HCT116 (cell line): ENCODE results near the gene RNF130. TPM values are rescaled to one million over a fixed set of nuclear protein-coding genes. Genes with fewer than 3 reads are reported as not detected.

Experiments used
- ATAC-seq: fragments of 200-7000 bp; cut with Tn5 transposase; 2 replicates; pipeline ENCODE4 v1.9.1; 2020; ENCODE audit warnings: mild to moderate bottlenecking, moderate library complexity
- BruUV-seq: library from RNA; stranded (reverse); fragments of 400-500 nt; replicated peaks from 2 replicates; lab custom pipeline; 2021; lab: Mats Ljungman, UMichigan
- CTCF ChIA-PET: fragments of 300-600 bp; sonication (Branson Sonifier 250); formaldehyde crosslinking; loops from one replicate; lab custom pipeline; 2021; ENCODE audit warnings: antibody characterized with exemption; lab: Charles Lee
- POLR2A ChIA-PET: fragments of 300-600, 350-600 bp; sonication (Branson Sonifier 250); formaldehyde crosslinking; loops from one replicate; lab custom pipeline; 2021; ENCODE audit warnings: antibody characterized with exemption; lab: Charles Lee
- RAD21 ChIA-PET, 2 experiments: fragments of 300-600 bp; sonication (Branson Sonifier 250); formaldehyde crosslinking; loops; one replicate each; lab custom pipeline; 2023; ENCODE audit warnings: low total read pairs in 2 of 2; ENCODE audit not compliant: uncharacterized antibody in 2 of 2, unreplicated experiment in 2 of 2, low non-redundant PET in 1 of 2; lab: Charles Lee
- DNase-seq: peaks from one replicate; pipeline ENCODE4 v3.0.0-alpha.2; 2010; ENCODE audit warnings: low read depth, low spot score
- H2AFZ ChIP-seq: fragments of 200-600 bp; shearing (Covaris generic), sonication (generic); 2 replicates; pipeline ENCODE4 v1.6.1; 2017; ENCODE audit warnings: low read depth, mixed run types, mixed read lengths, antibody characterized with exemption, low read length; ENCODE audit not compliant: poor library complexity, severe bottlenecking
- H3K27ac ChIP-seq: 2 replicates; pipeline ENCODE4 v1.5.1; 2012; ENCODE audit warnings: low read depth, low read length
- H3K27me3 ChIP-seq: fragments of 200-600 bp; sonication (generic); 2 replicates; pipeline ENCODE4 v1.6.1; 2016; ENCODE audit warnings: mixed run types, low read length, mixed read lengths; ENCODE audit not compliant: insufficient read depth
- H3K36me3 ChIP-seq, 2 experiments: fragments of 200-500 bp in 1 of 2; fragments of 200-600 bp in 1 of 2; sonication (Bioruptor generic) in 1 of 2; sonication (generic) in 1 of 2; 2 replicates each; pipeline versions ENCODE4 v1.5.1 to v1.6.1; 2014 to 2016; ENCODE audit warnings: low read length in 2 of 2, inconsistent platforms in 1 of 2, mixed read lengths in 1 of 2, mixed run types in 1 of 2; ENCODE audit not compliant: insufficient read depth in 2 of 2, control insufficient read depth in 1 of 2
- H3K4me1 ChIP-seq, 2 experiments: fragments of 200-600 bp in 1 of 2; sonication (generic) in 1 of 2; 2 replicates each; pipeline versions ENCODE4 v1.5.1 to v1.6.1; 2012 to 2017; ENCODE audit warnings: low read length in 2 of 2, inconsistent platforms in 1 of 2, mild to moderate bottlenecking in 1 of 2, mixed read lengths in 1 of 2, mixed run types in 1 of 2, moderate library complexity in 1 of 2; ENCODE audit not compliant: insufficient read depth in 2 of 2, control insufficient read depth in 1 of 2
- H3K4me2 ChIP-seq: fragments of 200-600 bp; sonication (generic); 2 replicates; pipeline ENCODE4 v1.6.1; 2017; ENCODE audit warnings: mixed run types, low read length, mixed read lengths
- H3K4me3 ChIP-seq, 2 experiments: fragments of 200-600 bp in 1 of 2; sonication (generic) in 1 of 2; replicated peaks in 1 of 2; 2 replicates each; pipeline ENCODE4 v1.5.1; 2011 to 2016; ENCODE audit warnings: low read length in 2 of 2, control low read depth in 1 of 2, low read depth in 1 of 2, mild to moderate bottlenecking in 1 of 2, mixed read lengths in 1 of 2, mixed run types in 1 of 2
- H3K79me2 ChIP-seq: fragments of 200-600 bp; sonication (generic); 2 replicates; pipeline ENCODE4 v1.6.1; 2017; ENCODE audit warnings: mild to moderate bottlenecking, mixed run types, low read length, moderate library complexity, mixed read lengths; ENCODE audit not compliant: insufficient read depth
- H3K9ac ChIP-seq: fragments of 200-600 bp; sonication (generic); 2 replicates; pipeline ENCODE4 v1.6.1; 2016; ENCODE audit warnings: low read length, mixed read lengths
- H3K9me2 ChIP-seq: fragments of 200-600 bp; sonication (generic), shearing (Covaris generic); 2 replicates; pipeline ENCODE4 v1.6.1; 2017; ENCODE audit warnings: mixed run types, mild to moderate bottlenecking, moderate library complexity; ENCODE audit not compliant: insufficient read depth
- H3K9me3 ChIP-seq, 2 experiments: fragments of 200-500 bp in 1 of 2; fragments of 200-600 bp in 1 of 2; sonication (Bioruptor generic) in 1 of 2; sonication (generic) in 1 of 2; 2 replicates each; pipeline ENCODE4 v1.6.1; 2014 to 2017; ENCODE audit warnings: low read length in 2 of 2, mixed read lengths in 2 of 2, inconsistent platforms in 1 of 2, low read depth in 1 of 2, mild to moderate bottlenecking in 1 of 2, mixed run types in 1 of 2, moderate library complexity in 1 of 2; ENCODE audit not compliant: control insufficient read depth in 1 of 2, insufficient read depth in 1 of 2
- H4K20me1 ChIP-seq: fragments of 200-600 bp; sonication (generic), shearing (Covaris generic); 2 replicates; pipeline ENCODE4 v1.6.1; 2017; ENCODE audit warnings: mixed run types, mild to moderate bottlenecking, moderate library complexity; ENCODE audit not compliant: insufficient read depth
- ATF3 ChIP-seq: IDR thresholded peaks from 2 replicates; pipeline ENCODE4 v1.6.1; 2012
- CBX3 ChIP-seq: IDR thresholded peaks from 2 replicates; pipeline ENCODE4 v1.6.1; 2012; ENCODE audit warnings: low read depth
- CEBPB ChIP-seq: IDR thresholded peaks from 2 replicates; pipeline ENCODE4 v1.6.1; 2012; ENCODE audit warnings: low read depth
- CTCF ChIP-seq, 3 experiments: fragments of 200-600 bp in 1 of 3; sonication (generic) in 1 of 3; IDR thresholded peaks in 2 of 3; conservative IDR thresholded peaks in 1 of 3; 2 replicates each; pipeline ENCODE4 v1.5.1; 2012 to 2017; ENCODE audit warnings: low read depth in 2 of 3, low read length in 2 of 3, antibody characterized with exemption in 1 of 3, borderline replicate concordance in 1 of 3, control low read depth in 1 of 3, mild to moderate bottlenecking in 1 of 3, mixed read lengths in 1 of 3, mixed run types in 1 of 3, moderate library complexity in 1 of 3; ENCODE audit not compliant: insufficient read depth in 1 of 3
- EGR1 ChIP-seq: IDR thresholded peaks from 2 replicates; pipeline ENCODE4 v1.6.1; 2012; ENCODE audit warnings: low read depth
- ELF1 ChIP-seq: IDR thresholded peaks from 2 replicates; pipeline ENCODE4 v1.6.1; 2012; ENCODE audit warnings: low read depth, borderline replicate concordance
- EZH2 ChIP-seq: fragments of 200-600 bp; sonication (generic); IDR thresholded peaks from 2 replicates; pipeline ENCODE4 v1.6.1; 2017; ENCODE audit warnings: antibody characterized with exemption, mixed run types
- MAX ChIP-seq: IDR thresholded peaks from 2 replicates; pipeline ENCODE4 v1.6.1; 2012
- POLR2A ChIP-seq: IDR thresholded peaks from 2 replicates; pipeline ENCODE4 v1.7.0; 2011; ENCODE audit warnings: borderline replicate concordance; ENCODE audit not compliant: insufficient read depth, insufficient read length; ENCODE audit errors: extremely low read depth
- POLR2AphosphoS5 ChIP-seq: IDR thresholded peaks from 2 replicates; pipeline ENCODE4 v1.6.1; 2011; ENCODE audit warnings: mild to moderate bottlenecking, low read depth, low read length, moderate library complexity
- REST ChIP-seq: IDR thresholded peaks from 2 replicates; pipeline ENCODE4 v1.6.1; 2012; ENCODE audit warnings: low read depth
- SIN3A ChIP-seq: IDR thresholded peaks from 2 replicates; pipeline ENCODE4 v1.6.1; 2012; ENCODE audit warnings: low read depth
- ZNF274 ChIP-seq: fragments of 200-500 bp; sonication (Bioruptor generic); IDR thresholded peaks from 2 replicates; pipeline ENCODE4 v1.6.1; 2014; ENCODE audit warnings: mild to moderate bottlenecking, low read depth, low read length, inconsistent platforms
- intact Hi-C: fragments of 100-400 bp; cut with micrococcal nuclease; formaldehyde crosslinking; loops from 2 replicates; pipeline ENCODE4 v1.10.0; 2022
- total RNA-seq: library from RNA; stranded (reverse); gene quantifications from one replicate; pipeline ENCODE4 v1.2.1, GENCODE V29; 2021; ENCODE audit not compliant: unreplicated experiment

The RNF130 gene
- total RNA-seq, 1 experiment from 2014 or later, result 34.9 TPM

GRCh38 chr5:180046656-180047055 is 24.9 kb downstream of the RNF130 start:
- ChIA-PET POLR2A (no interaction called here), CTCF (no interaction called here), RAD21 (no interaction called here)
- Histone ChIP-seq H3K9me3 (no peaks in the 10 kb centered on the region), H3K4me1 (no peaks in the 10 kb centered on the region), H4K20me1 (no peaks in the 10 kb centered on the region), H2AFZ (no peak overlapping the region), H3K79me2 (peaks cover 3% of the 10 kb centered on the region; the same call in 1 of the 2 replicates), H3K9ac (no peak overlapping the region), H3K4me3 (no peak overlapping the region), H3K27me3 (no peaks in the 10 kb centered on the region), H3K9me2 (no peaks in the 10 kb centered on the region), H3K27ac (no peak overlapping the region), H3K36me3 (no peaks in the 10 kb centered on the region), H3K4me2 (no peak overlapping the region)
- BruUV-seq, result no TSS peak
- DNase-seq (no peak), ATAC-seq (no peak)
- TF ChIP-seq CTCF (IDR thresholded peaks at IDR 0.05 in 2 of 3, conservative IDR thresholded peaks at IDR 0.05 in 1 of 3; ENCODE audit: borderline replicate concordance in 1 of 3, insufficient read depth in 1 of 3, low read depth in 2 of 3, low read length in 2 of 3) (no peak), POLR2A (no peak), ATF3 (no peak)
- intact Hi-C loops, result no loop called here

- ChIA-PET RAD21 (no interaction called here), CTCF (no interaction called here), POLR2A (no interaction called here)
- BruUV-seq, result no TSS peak
- Histone ChIP-seq H3K9me3 (no peaks in the 10 kb centered on the region), H3K27me3 (no peaks in the 10 kb centered on the region), H4K20me1 (no peaks in the 10 kb centered on the region), H3K9me2 (no peaks in the 10 kb centered on the region), H3K36me3 (no peaks in the 10 kb centered on the region), H3K9ac (no peak overlapping the region), H3K4me1 (no peaks in the 10 kb centered on the region), H3K79me2 (peaks cover 3% of the 10 kb centered on the region; the same call in 1 of the 2 replicates), H3K4me2 (no peak overlapping the region), H3K4me3 (no peak overlapping the region), H2AFZ (no peak overlapping the region), H3K27ac (no peak overlapping the region)
- intact Hi-C loops, result no loop called here
- TF ChIP-seq CBX3, result no peak
- no peak for TF ChIP-seq POLR2AphosphoS5
- no peak for TF ChIP-seq ATF3
- TF ChIP-seq CEBPB, result no peak
- no peak for TF ChIP-seq ELF1
- no peak for TF ChIP-seq REST
- no peak for TF ChIP-seq POLR2A
- no peak for TF ChIP-seq EZH2
- TF ChIP-seq EGR1, result no peak
- TF ChIP-seq MAX, result no peak
- TF ChIP-seq ZNF274, result no peak
- TF ChIP-seq SIN3A, result no peak
- ATAC-seq (no peak), DNase-seq (no peak)
These were observed 25.6 kb downstream of the RNF130 start for GRCh38 chr5:180045889-180046499.
